GM04504 (cell line): ENCODE results near the gene LIM2.

Experiments
- DNase-seq: peaks from one replicate; pipeline ENCODE4 v3.0.0-alpha.2; 2012; ENCODE audit warnings: low read depth

LIM2 gene

DNA sequence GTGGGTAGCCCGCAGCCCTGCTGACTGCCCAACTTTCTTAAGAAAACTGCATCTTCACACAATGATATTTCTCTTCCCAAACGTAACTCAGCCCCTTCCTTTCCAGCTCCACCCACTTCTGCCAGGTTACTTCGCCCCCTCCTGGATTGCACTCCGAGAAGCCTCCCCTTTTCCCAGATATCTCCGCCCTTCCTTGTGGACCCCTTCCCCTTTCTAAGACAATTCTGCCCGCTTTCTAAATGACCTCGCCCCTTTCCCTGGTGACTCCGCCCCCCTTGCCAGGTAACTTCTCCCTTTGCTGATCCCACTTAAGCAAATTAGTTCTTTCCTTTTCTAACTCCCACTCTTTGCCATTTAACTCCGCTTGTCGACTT lies 48.5 kb downstream of the LIM2 start:
- DNase-seq, result no peak

DNA sequence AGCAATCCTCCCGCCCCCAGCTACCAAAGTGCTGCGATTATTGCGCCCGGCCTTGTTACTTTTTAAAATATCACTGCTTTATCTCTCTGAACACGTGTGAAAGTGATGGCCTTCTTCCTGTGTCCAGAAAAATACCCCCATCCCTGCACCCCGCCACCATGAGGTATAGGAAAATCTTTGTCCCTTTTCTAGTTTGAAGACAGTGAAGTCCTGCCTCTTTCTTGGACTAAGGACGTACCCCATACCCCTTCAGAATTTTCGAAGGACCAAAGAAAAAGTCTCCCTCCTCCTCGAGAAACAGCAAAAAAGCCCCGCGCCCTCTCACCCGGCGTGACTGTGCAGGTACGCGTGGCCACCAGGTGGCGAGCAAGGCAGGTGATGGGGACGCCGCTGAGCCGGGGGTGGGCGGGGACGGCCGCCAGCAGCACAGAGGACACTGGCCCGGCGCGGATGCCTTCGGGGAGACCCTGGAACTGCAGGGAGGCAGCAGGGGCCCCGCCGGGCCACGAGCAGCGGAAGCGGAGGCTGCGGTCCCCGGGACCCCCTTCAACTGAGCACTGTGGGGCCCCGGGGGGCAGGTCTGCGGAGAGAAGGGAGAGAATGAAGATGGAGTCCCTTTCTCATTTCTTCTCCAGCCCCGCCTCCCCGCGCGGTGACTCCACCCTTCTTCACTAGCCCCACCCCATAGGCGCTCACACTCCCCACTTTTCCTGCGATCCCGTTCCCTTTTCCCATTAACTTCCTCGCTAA lies 49.0 kb downstream of the LIM2 start:
- peak; percentile 38 for DNase-seq

DNA sequence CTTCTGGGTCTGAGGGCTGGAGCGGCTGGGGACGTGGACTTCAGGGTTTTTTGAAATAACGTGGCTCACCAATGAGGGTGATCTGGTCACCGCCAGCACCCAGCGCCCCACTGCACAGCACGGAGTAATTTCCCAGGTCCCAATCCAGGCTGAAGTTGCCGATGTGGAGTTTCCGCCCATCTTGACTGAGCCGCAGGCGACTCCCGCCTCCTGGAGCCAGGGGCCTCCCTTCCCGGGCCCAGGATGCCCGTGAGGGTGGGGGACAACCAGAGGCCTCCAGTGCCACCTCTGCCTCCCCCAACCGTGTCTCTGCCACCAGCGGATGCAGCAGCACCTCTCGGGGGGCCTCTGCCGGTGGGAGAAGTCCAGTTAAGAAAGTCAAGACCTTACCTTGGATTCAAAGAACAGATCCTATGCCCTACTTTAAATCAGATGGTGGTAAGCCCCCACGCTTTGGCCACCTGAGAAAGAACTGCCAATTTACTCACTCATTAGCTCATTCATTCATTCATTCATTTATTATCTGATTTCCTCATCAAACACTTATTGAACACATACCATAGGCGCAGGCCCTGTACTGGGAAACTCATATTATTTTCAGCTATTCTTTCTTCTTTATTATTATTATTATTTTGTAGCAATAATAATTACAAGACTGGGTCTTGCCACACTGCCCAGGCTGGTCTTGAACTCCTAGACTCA lies 49.8 kb downstream of the LIM2 start:
- no peak for DNase-seq

DNA sequence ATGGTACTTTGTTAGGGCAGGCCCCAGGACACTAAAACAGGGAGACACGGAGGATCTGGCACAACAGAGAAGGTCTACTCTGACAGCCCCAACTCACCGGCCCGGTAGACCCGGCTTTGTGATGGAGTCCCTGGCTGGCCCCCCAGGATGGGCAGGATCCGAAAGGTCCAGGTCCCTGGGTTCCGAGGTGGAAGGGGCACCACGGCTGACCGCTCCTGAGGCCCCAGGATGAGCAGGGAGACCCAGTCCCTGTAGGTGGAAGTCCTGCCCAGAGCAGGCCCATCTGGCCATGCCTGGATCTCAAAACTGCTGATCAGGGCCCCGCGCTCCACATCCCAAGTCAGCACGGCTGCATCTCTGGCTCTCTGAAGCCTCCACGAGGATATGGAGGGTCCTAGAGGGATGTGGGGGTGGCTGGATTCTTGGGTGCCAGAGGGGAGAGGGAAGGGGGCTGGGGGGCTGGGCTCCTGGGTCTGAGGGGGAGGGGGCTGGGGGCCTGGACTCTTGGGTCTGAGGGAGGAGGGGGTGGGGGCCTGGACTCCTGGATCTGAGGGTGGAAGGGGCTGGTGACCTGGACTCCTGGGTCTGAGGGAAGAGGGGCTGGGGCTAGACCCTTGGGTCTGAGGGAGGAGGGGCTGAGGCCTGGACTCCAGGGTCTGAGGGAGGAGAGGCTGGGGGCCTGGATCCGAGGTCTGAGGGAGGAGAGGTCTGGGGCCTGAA lies 50.5 kb downstream of the LIM2 start:
- no peak for DNase-seq

DNA sequence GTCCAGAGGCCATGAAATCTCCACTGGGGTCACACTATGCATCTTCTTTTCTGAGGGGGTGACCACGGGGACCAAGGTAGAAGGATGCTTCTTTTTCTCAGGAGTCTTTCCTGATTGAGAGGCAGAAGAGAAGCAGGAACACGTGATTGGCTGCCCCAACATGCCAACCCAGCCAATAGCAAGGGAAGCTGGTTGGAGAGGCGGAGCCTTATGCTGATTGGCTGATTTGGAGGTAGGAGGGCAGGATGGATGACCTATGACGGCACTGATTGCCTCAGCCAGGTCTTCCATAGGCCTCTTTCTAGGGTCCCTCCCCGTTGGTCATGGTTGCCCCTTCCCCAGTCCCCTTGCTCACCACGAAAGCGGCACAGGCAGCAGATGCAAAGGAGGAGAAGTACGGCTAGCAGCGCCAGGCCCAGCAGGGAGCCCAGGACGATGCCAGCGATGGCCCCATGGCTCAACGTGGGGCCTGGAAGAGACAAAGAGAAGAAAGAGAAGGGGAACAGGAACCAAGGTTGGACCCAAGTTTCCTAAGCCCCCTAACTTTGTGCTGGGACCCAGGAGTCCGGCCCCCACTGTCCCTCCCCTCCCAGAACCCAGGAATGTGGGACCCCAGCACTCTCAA lies 53.8 kb downstream of the LIM2 start:
- DNase-seq, result no peak

DNA sequence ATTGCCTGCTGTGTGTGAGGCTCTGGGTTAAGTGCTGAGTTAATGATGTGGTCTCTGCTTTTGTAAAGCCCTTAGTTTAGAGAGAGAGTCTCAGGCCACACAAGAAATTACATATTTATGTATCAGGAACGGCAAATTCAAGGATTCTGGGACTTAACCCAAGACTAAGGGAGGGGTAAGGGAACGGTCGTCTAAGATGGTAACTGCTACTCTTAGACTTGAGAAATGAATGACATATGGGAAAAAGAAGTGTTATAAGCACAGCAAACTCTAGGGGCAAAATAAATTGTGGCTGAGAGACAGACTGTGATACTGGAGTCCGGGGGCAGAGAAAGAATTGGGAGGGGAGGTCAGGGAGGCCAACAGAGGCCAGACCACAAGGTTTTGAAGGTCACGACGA lies 56.1 kb downstream of the LIM2 start:
- no peak for DNase-seq

DNA sequence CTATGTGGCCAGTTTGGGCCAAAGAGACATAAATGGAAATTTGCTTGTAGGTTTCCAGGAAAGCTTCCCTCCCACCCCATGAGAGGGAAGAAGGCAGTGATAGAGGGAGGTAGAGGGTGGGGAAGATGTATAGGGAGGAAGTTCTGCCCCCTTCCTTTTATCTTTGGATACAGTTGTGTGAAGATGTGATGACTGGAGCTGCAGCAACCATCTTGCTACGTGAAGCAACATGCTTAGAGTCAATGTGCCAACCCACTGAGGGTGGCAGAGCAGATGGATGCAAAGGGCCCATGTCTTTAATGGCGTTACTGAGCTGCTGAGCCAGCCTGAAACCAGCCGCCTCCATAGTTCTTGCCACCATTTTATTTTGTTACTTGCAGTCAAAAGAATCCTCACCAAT lies 56.6 kb downstream of the LIM2 start:
- DNase-seq, result no peak

DNA sequence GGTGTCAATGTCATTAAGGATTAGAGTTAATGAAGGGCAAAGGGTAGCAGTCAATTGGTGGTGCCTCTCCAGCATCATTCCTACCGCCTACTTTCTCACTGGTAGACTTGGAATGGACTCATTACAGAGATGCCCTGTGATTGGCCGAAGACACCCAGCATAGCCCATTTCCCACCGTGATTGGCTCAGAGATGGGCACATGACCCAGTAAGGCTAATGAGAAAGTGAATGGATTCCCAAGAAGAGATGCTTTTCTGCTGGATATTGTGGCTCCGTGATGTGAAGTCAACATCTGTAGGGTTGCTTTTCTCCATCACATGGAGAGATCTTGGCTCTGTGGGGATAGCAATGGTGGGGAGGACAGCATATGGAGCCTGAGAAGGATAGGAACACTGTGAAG lies 57.4 kb downstream of the LIM2 start:
- no peak for DNase-seq
